Effector memory CD8-positive, alpha-beta T cell (primary cell): Measurements from ENCODE around the gene VANGL1.

Source experiments
- ATAC-seq: fragments of 150-1000 bp; cut with Tn5 transposase; replicated peaks from 2 replicates; pipeline ENCODE4 v1.10.0; 2021; ENCODE audit warnings: mild to moderate bottlenecking, moderate library complexity
- DNase-seq, 3 experiments: peaks; one replicate each; pipeline ENCODE4 v3.0.0; 2021
- H3K27ac Mint-ChIP-seq, 2 donors: one replicate each; pipeline ENCODE4 v1.8.0; 2022; ENCODE audit warnings: mild to moderate bottlenecking in 2 of 2, mixed read lengths in 2 of 2, moderate library complexity in 2 of 2
- H3K27me3 Mint-ChIP-seq, 2 donors: one replicate each; pipeline ENCODE4 v1.8.0; 2022; ENCODE audit warnings: mixed read lengths in 2 of 2
- H3K36me3 Mint-ChIP-seq: one replicate; pipeline ENCODE4 v1.8.0; 2022; ENCODE audit warnings: mild to moderate bottlenecking, moderate library complexity, mixed read lengths; ENCODE audit not compliant: insufficient read depth
- H3K4me1 Mint-ChIP-seq, 2 donors: one replicate each; pipeline ENCODE4 v1.8.0; 2022; ENCODE audit warnings: low read depth in 2 of 2, mixed read lengths in 2 of 2
- H3K4me3 Mint-ChIP-seq, 2 donors: one replicate each; pipeline ENCODE4 v1.8.0; 2022; ENCODE audit warnings: mild to moderate bottlenecking in 2 of 2, mixed read lengths in 2 of 2, moderate library complexity in 2 of 2
- H3K9me3 Mint-ChIP-seq, 2 donors: one replicate each; pipeline ENCODE4 v1.8.0; 2022; ENCODE audit warnings: mixed read lengths in 2 of 2
- total RNA-seq, 9 experiments: gene quantifications; one replicate each; lab custom pipeline; 2026; lab: John Stamatoyannopoulos, UW

VANGL1 gene
- total RNA-seq, result 6.1 to 25.3 (median 8.6) reads per million in 9 experiments

- Mint-ChIP-seq H3K27ac (no peak within 1 kb of the TSS), H3K9me3 (peaks cover 7 to 20% of the 10 kb centered on the region in 2 donors), H3K36me3 (peaks cover 3% of the 10 kb centered on the region), H3K27me3 (peaks cover 6 to 25% of the 10 kb centered on the region in 2 donors), H3K4me3 (peak within 1 kb of the TSS; percentile 79 to 80), H3K4me1 (peaks cover 6 to 12% of the 10 kb centered on the region in 2 donors)
- peak; percentile 74 for ATAC-seq
- peak; percentile 16 to 34 (median 26) for DNase-seq
Measured at GRCh38 chr1:115641762-115642167, at the start of gene VANGL1. Gene VANGL1 (plus strand): TSS chr1:115641970. CDS start chr1:115651414, 9,444 bp downstream.

- Mint-ChIP-seq H3K4me1 (no peaks in the 10 kb centered on the region), H3K4me3 (no peak overlapping the region), H3K9me3 (peaks cover 0 to 2% of the 10 kb centered on the region in 2 donors), H3K27ac (no peak overlapping the region), H3K36me3 (no peaks in the 10 kb centered on the region), H3K27me3 (peaks cover 0 to 21% of the 10 kb centered on the region in 2 donors)
- ATAC-seq (no peak), DNase-seq (no peak)
Measured at GRCh38 chr1:115592264-115592663, 49.5 kb upstream of the VANGL1 start.

- no peak for ATAC-seq
- H3K4me1 Mint-ChIP-seq, result no peaks in the 10 kb centered on the region
- DNase-seq, result no peak
- no peaks in the 10 kb centered on the region for H3K36me3 Mint-ChIP-seq
- no peak overlapping the region for H3K27ac Mint-ChIP-seq
- H3K27me3 Mint-ChIP-seq, result peaks cover 0 to 21% of the 10 kb centered on the region in 2 donors
- peaks cover 0 to 2% of the 10 kb centered on the region in 2 donors for H3K9me3 Mint-ChIP-seq
- H3K4me3 Mint-ChIP-seq, result no peak overlapping the region
Measured at GRCh38 chr1:115593365-115594259, 48.2 kb upstream of the VANGL1 start.

GRCh38 chr1:115594600-115594999, 47.2 kb upstream of the VANGL1 start:
- H3K9me3 Mint-ChIP-seq, result peaks cover 0 to 2% of the 10 kb centered on the region in 2 donors
- H3K36me3 Mint-ChIP-seq, result no peaks in the 10 kb centered on the region

GRCh38 chr1:115595279-115596079, 46.3 kb upstream of the VANGL1 start:
- H3K27ac Mint-ChIP-seq, result no peak overlapping the region
- peaks cover 0 to 2% of the 10 kb centered on the region in 2 donors for H3K9me3 Mint-ChIP-seq
- DNase-seq (peak; percentile 33 to 41 (median 39)), ATAC-seq (no peak)
- peaks cover 0 to 21% of the 10 kb centered on the region in 2 donors for H3K27me3 Mint-ChIP-seq
- no peak overlapping the region for H3K4me3 Mint-ChIP-seq
- H3K4me1 Mint-ChIP-seq, result no peaks in the 10 kb centered on the region
- H3K36me3 Mint-ChIP-seq, result no peaks in the 10 kb centered on the region

More at GRCh38 chr1:115594600-115594999, 47.2 kb upstream of the VANGL1 start:
- DNase-seq (no peak), ATAC-seq (no peak)
- H3K4me3 Mint-ChIP-seq, result no peak overlapping the region
- H3K27me3 Mint-ChIP-seq, result peaks cover 0 to 21% of the 10 kb centered on the region in 2 donors
- no peak overlapping the region for H3K27ac Mint-ChIP-seq
- H3K4me1 Mint-ChIP-seq, result no peaks in the 10 kb centered on the region

- Mint-ChIP-seq H3K27me3 (peaks cover 0 to 21% of the 10 kb centered on the region in 2 donors), H3K27ac (no peak overlapping the region), H3K4me3 (no peak overlapping the region), H3K36me3 (no peaks in the 10 kb centered on the region), H3K4me1 (no peaks in the 10 kb centered on the region), H3K9me3 (peaks cover 0 to 2% of the 10 kb centered on the region in 2 donors)
- no peak for DNase-seq
- no peak for ATAC-seq
Measured at GRCh38 chr1:115596080-115596780, 45.5 kb upstream of the VANGL1 start.

- ATAC-seq (no peak), DNase-seq (no peak)
- Mint-ChIP-seq H3K4me3 (no peak overlapping the region), H3K4me1 (no peaks in the 10 kb centered on the region), H3K27me3 (peaks cover 7 to 14% of the 10 kb centered on the region in 2 donors), H3K27ac (no peak overlapping the region), H3K36me3 (no peaks in the 10 kb centered on the region), H3K9me3 (no peaks in the 10 kb centered on the region)
Measured at GRCh38 chr1:115604508-115604907, 37.3 kb upstream of the VANGL1 start.

GRCh38 chr1:115606305-115606704, 35.5 kb upstream of the VANGL1 start:
- Mint-ChIP-seq H3K4me1 (no peaks in the 10 kb centered on the region), H3K27me3 (peaks cover 7 to 14% of the 10 kb centered on the region in 2 donors), H3K9me3 (no peaks in the 10 kb centered on the region), H3K36me3 (no peaks in the 10 kb centered on the region), H3K4me3 (no peak overlapping the region), H3K27ac (no peak overlapping the region)
- DNase-seq (no peak), ATAC-seq (no peak)

- Mint-ChIP-seq H3K27ac (no peak overlapping the region), H3K36me3 (no peaks in the 10 kb centered on the region), H3K27me3 (peaks cover 30% of the 10 kb centered on the region in 2 donors), H3K9me3 (no peaks in the 10 kb centered on the region), H3K4me1 (no peaks in the 10 kb centered on the region), H3K4me3 (no peak overlapping the region)
- ATAC-seq, result no peak
- DNase-seq, result no peak
Measured at GRCh38 chr1:115609021-115609420, 32.7 kb upstream of the VANGL1 start.

- Mint-ChIP-seq H3K9me3 (no peaks in the 10 kb centered on the region), H3K36me3 (no peaks in the 10 kb centered on the region)
Measured at GRCh38 chr1:115613767-115614166, 28.0 kb upstream of the VANGL1 start.

GRCh38 chr1:115620453-115620852, 21.3 kb upstream of the VANGL1 start:
- H3K36me3 Mint-ChIP-seq, result no peaks in the 10 kb centered on the region
- H3K9me3 Mint-ChIP-seq, result peaks cover 12 to 25% of the 10 kb centered on the region in 2 donors

More at GRCh38 chr1:115613767-115614166, 28.0 kb upstream of the VANGL1 start:
- ATAC-seq (no peak), DNase-seq (no peak)
- Mint-ChIP-seq H3K4me3 (no peak overlapping the region), H3K4me1 (no peaks in the 10 kb centered on the region), H3K27ac (no peak overlapping the region), H3K27me3 (peaks cover 51 to 56% of the 10 kb centered on the region in 2 donors)

GRCh38 chr1:115620950-115621349, 20.8 kb upstream of the VANGL1 start:
- ATAC-seq, result no peak
- no peaks in the 10 kb centered on the region for H3K36me3 Mint-ChIP-seq
- H3K4me1 Mint-ChIP-seq, result no peaks in the 10 kb centered on the region
- peaks cover 19 to 42% of the 10 kb centered on the region in 2 donors for H3K27me3 Mint-ChIP-seq
- no peak overlapping the region for H3K4me3 Mint-ChIP-seq
- no peak for DNase-seq
- H3K27ac Mint-ChIP-seq, result no peak overlapping the region
- peaks cover 12 to 25% of the 10 kb centered on the region in 2 donors for H3K9me3 Mint-ChIP-seq

More at GRCh38 chr1:115620453-115620852, 21.3 kb upstream of the VANGL1 start:
- DNase-seq, result no peak
- H3K4me1 Mint-ChIP-seq, result no peaks in the 10 kb centered on the region
- no peak for ATAC-seq
- H3K4me3 Mint-ChIP-seq, result no peak overlapping the region
- no peak overlapping the region for H3K27ac Mint-ChIP-seq
- peaks cover 23 to 47% of the 10 kb centered on the region in 2 donors for H3K27me3 Mint-ChIP-seq

- no peak for ATAC-seq
- Mint-ChIP-seq H3K9me3 (peaks cover 12 to 28% of the 10 kb centered on the region in 2 donors), H3K27me3 (peaks cover 28 to 33% of the 10 kb centered on the region in 2 donors), H3K4me1 (no peaks in the 10 kb centered on the region), H3K4me3 (no peak overlapping the region), H3K27ac (no peak overlapping the region), H3K36me3 (no peaks in the 10 kb centered on the region)
- DNase-seq, result no peak
Measured at GRCh38 chr1:115624859-115625258, 16.9 kb upstream of the VANGL1 start.
